Activated T-helper 1 cell treated with anti-CD3 and anti-CD28 coated beads, Interleukin-2, amount 50 U/mL, for 16 hours (primary cell): Measurements from ENCODE around the gene UBAP1L.
"Not testable (repeated sequence)": the region's sequence is repeated elsewhere in the genome, so short reads cannot be mapped to it uniquely, and the experiment has no call there.

Experiments used
- DNase-seq, 2 donors: peaks; one replicate each; pipeline ENCODE4 v3.0.0-alpha.2; 2020; ENCODE audit warnings: low read depth in 1 of 2, low spot score in 1 of 2

Gene UBAP1L

GRCh38 chr15:65100442-65100841 is 14.6 kb downstream of the UBAP1L start:
- no peak for DNase-seq

- DNase-seq, result not testable (repeated sequence)
Observed at GRCh38 chr15:65099801-65100200, 15.2 kb downstream of the UBAP1L start.

GRCh38 chr15:65099336-65099735 is 15.7 kb downstream of the UBAP1L start:
- DNase-seq, result no peak

- DNase-seq, result no peak
Observed at GRCh38 chr15:65097651-65098263, 17.2 kb downstream of the UBAP1L start.

- no peak for DNase-seq
Observed at GRCh38 chr15:65096481-65097385, 18.3 kb downstream of the UBAP1L start.

- DNase-seq, result no peak
Observed at GRCh38 chr15:65095747-65096104, 19.3 kb downstream of the UBAP1L start.

GRCh38 chr15:65095011-65095746 is 19.8 kb downstream of the UBAP1L start:
- no peak for DNase-seq

- no peak for DNase-seq
Observed at GRCh38 chr15:65094294-65094995, 20.6 kb downstream of the UBAP1L start.

- DNase-seq, result not testable (repeated sequence)
Observed at GRCh38 chr15:65093793-65094170, 21.2 kb downstream of the UBAP1L start.

GRCh38 chr15:65092911-65093792 is 21.8 kb downstream of the UBAP1L start:
- DNase-seq, result no peak

GRCh38 chr15:65091946-65092770 is 22.8 kb downstream of the UBAP1L start:
- no peak for DNase-seq

- no peak for DNase-seq
Observed at GRCh38 chr15:65089206-65089824, 25.7 kb downstream of the UBAP1L start.

- no peak for DNase-seq
Observed at GRCh38 chr15:65088643-65089021, 26.4 kb downstream of the UBAP1L start.

GRCh38 chr15:65087873-65088642 is 26.9 kb downstream of the UBAP1L start:
- no peak for DNase-seq

GRCh38 chr15:65087411-65087810 is 27.6 kb downstream of the UBAP1L start:
- DNase-seq, result no peak

GRCh38 chr15:65086680-65087111 is 28.3 kb downstream of the UBAP1L start:
- no peak for DNase-seq

GRCh38 chr15:65085990-65086679 is 28.9 kb downstream of the UBAP1L start:
- no peak for DNase-seq
